Osteoblast (primary cell): ENCODE results near the gene NME7. TPM values are rescaled to one million over a fixed set of nuclear protein-coding genes. Genes with fewer than 3 reads are reported as not detected.
"Not testable (repeated sequence)": the region's sequence is repeated elsewhere in the genome, so short reads cannot be mapped to it uniquely, and the experiment has no call there.

ENCODE experiments used
- DNase-seq: peaks from one replicate; pipeline ENCODE4 v3.0.0; 2011; ENCODE audit warnings: low spot score, mixed read lengths; ENCODE audit not compliant: insufficient read length; ENCODE audit errors: missing footprints
- H2AFZ ChIP-seq: 2 replicates; pipeline ENCODE4 v1.6.0; 2011; ENCODE audit warnings: mild to moderate bottlenecking, low read length
- H3K27ac ChIP-seq: 2 replicates; pipeline ENCODE4 v1.5.1; 2011; ENCODE audit warnings: mild to moderate bottlenecking, low read depth, low read length, moderate library complexity
- H3K27me3 ChIP-seq: 2 replicates; pipeline ENCODE4 v1.6.0; 2012; ENCODE audit warnings: mild to moderate bottlenecking, control low read depth, inconsistent platforms, low read length, moderate library complexity; ENCODE audit not compliant: insufficient read depth
- H3K36me3 ChIP-seq: 2 replicates; pipeline ENCODE4 v1.5.1; 2011; ENCODE audit warnings: mild to moderate bottlenecking, low read length, control low read depth, moderate library complexity; ENCODE audit not compliant: insufficient read depth
- H3K4me1 ChIP-seq: 2 replicates; pipeline ENCODE4 v1.5.1; 2011; ENCODE audit warnings: mild to moderate bottlenecking, low read length, control low read depth, moderate library complexity; ENCODE audit not compliant: insufficient read depth
- H3K4me2 ChIP-seq: 2 replicates; pipeline ENCODE4 v1.6.0; 2011; ENCODE audit warnings: mild to moderate bottlenecking, low read length; ENCODE audit not compliant: insufficient read depth
- H3K4me3 ChIP-seq: fragments of 200-600 bp; sonication (generic); 3 replicates; pipeline ENCODE4 v1.5.1; 2012; ENCODE audit warnings: mild to moderate bottlenecking, low read length, inconsistent platforms; ENCODE audit not compliant: insufficient read depth
- H3K79me2 ChIP-seq: 2 replicates; pipeline ENCODE4 v1.6.0; 2012; ENCODE audit warnings: mild to moderate bottlenecking, low read length, control low read depth, inconsistent platforms; ENCODE audit not compliant: insufficient read depth
- H3K9me3 ChIP-seq: 2 replicates; pipeline ENCODE4 v1.5.1; 2011; ENCODE audit warnings: low read depth, low read length, control low read depth
- H4K20me1 ChIP-seq: 2 replicates; pipeline ENCODE4 v1.6.0; 2012; ENCODE audit warnings: mild to moderate bottlenecking, low read length, control low read depth; ENCODE audit not compliant: insufficient read depth
- total RNA-seq: library from RNA; depleted of rRNA; stranded (reverse); fragments of >200 nt; gene quantifications from 2 replicates; pipeline ENCODE4 v1.2.3, GENCODE V29; 2012
- TF ChIP-seq, protein P1 (sequence below): IDR thresholded peaks from 2 replicates; pipeline ENCODE4 v1.5.1; 2011; ENCODE audit warnings: mild to moderate bottlenecking, low read depth, low read length, moderate library complexity; ENCODE audit errors: extremely low read depth

Gene NME7
- total RNA-seq, 1 donor, result 31.5 TPM

DNA sequence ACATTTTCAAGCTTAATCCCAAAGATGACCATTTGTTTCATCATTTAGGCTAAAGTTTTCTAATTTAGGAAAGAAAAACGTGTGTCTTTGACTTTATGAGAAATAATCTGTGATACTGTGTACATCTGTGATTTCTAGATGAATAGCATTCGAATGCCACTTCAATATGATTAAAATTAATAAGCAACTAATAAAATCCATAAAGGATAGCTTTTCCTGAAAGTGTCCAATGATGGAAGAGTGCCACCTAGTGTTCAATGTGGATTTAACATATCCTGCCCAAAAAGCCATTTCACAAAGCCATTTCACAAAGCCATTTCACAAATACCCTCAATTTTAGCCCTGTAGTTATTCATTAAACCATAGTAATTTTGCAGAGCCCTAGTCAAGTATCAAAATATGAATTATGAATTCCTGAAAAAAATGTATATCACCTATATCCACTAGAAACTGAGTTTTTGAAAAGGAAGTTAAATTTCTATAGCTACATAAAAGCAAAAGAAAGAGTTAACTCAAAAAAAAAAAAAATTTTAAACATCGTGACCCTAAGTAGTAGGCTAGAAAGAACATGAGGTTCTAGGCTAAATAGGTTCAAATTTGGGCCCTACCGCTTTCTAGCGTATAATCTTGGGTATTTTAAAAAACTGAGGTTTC lies 19.1 kb downstream of the NME7 start:
- TF ChIP-seq, protein P1, sequence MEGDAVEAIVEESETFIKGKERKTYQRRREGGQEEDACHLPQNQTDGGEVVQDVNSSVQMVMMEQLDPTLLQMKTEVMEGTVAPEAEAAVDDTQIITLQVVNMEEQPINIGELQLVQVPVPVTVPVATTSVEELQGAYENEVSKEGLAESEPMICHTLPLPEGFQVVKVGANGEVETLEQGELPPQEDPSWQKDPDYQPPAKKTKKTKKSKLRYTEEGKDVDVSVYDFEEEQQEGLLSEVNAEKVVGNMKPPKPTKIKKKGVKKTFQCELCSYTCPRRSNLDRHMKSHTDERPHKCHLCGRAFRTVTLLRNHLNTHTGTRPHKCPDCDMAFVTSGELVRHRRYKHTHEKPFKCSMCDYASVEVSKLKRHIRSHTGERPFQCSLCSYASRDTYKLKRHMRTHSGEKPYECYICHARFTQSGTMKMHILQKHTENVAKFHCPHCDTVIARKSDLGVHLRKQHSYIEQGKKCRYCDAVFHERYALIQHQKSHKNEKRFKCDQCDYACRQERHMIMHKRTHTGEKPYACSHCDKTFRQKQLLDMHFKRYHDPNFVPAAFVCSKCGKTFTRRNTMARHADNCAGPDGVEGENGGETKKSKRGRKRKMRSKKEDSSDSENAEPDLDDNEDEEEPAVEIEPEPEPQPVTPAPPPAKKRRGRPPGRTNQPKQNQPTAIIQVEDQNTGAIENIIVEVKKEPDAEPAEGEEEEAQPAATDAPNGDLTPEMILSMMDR, result peak; percentile 77
- no peak for DNase-seq
- no peaks in the 10 kb centered on the region for H3K9me3 ChIP-seq

DNA sequence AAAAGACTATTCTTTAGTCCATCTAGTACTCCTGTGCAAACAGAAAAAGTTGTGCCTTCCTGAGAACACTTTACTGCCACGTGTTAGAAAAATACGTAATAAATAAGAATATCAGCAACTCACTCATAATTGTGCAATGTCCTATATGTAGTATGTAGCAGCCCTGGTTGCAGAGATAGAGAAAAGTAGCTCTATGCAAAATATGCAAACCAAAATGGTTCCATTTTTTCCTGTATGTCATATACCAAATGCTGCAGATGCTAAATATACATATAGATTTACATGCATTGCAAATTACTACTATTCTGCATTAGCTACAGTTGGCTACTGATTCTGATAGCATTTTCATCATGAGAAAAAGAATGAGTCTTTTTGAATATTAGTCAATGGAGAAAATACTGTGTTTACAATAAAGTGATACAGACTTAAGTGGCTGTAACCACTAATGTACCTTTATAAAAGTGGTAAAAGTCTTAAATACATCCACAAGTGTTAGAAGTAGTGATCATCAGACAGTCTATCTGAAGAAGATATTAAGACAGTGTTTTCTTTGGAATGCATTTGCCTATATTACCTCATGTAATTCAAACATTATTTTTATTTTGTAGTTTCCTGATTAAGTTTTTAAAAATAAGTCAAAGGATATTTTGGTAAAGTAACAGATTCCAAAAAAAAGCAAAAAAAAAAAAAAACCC lies 19.8 kb downstream of the NME7 start:
- no peak overlapping the region for H2AFZ ChIP-seq
- H3K27me3 ChIP-seq, result no peaks in the 10 kb centered on the region
- no peak overlapping the region for H3K27ac ChIP-seq
- H3K9me3 ChIP-seq, result no peaks in the 10 kb centered on the region
- TF ChIP-seq, protein P1, result no peak
- no peak overlapping the region for H3K4me2 ChIP-seq
- H3K4me3 ChIP-seq, result no peak overlapping the region
- H3K4me1 ChIP-seq, result no peaks in the 10 kb centered on the region
- no peaks in the 10 kb centered on the region for H3K36me3 ChIP-seq
- H4K20me1 ChIP-seq, result no peaks in the 10 kb centered on the region
- DNase-seq, result no peak
- peaks cover 3% of the 10 kb centered on the region for H3K79me2 ChIP-seq

More for the DNA sequence above, 19.1 kb downstream of the NME7 start:
- no peak overlapping the region for H3K27ac ChIP-seq
- H3K36me3 ChIP-seq, result no peaks in the 10 kb centered on the region
- H4K20me1 ChIP-seq, result no peaks in the 10 kb centered on the region
- H3K27me3 ChIP-seq, result no peaks in the 10 kb centered on the region
- no peaks in the 10 kb centered on the region for H3K4me1 ChIP-seq
- H2AFZ ChIP-seq, result no peak overlapping the region
- no peak overlapping the region for H3K4me3 ChIP-seq
- H3K79me2 ChIP-seq, result peaks cover 3% of the 10 kb centered on the region
- H3K4me2 ChIP-seq, result no peak overlapping the region

DNA sequence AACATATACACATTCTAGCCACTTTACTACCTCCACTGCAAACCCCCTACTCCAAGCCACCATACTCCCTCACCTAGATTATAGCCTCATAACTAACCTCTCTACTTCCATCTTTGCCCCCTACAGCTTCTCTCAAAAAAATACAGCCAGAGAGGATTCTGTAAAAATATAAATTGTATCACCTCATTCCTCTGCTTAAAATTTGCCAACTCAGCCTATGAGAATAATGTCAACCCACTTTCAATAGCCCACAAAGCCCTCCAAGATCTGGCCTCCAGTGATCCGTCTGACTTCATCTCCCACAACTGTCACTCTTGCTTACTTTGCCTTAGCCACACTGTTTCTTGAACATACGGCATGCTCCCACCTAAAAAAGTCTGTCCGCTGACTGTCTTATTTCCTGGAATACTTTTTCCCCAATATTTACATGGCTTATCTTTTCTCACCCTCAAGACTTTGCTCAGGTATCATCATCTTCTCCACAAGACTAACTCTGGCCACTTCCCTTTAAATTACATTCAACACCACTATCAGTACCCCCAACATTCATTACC lies 21.5 kb downstream of the NME7 start:
- H4K20me1 ChIP-seq, result no peaks in the 10 kb centered on the region
- TF ChIP-seq, protein P1, result no peak
- H2AFZ ChIP-seq, result no peak overlapping the region
- no peak overlapping the region for H3K4me2 ChIP-seq
- no peak overlapping the region for H3K4me3 ChIP-seq
- H3K4me1 ChIP-seq, result no peaks in the 10 kb centered on the region
- H3K9me3 ChIP-seq, result no peaks in the 10 kb centered on the region
- no peaks in the 10 kb centered on the region for H3K27me3 ChIP-seq
- DNase-seq, result no peak
- no peak overlapping the region for H3K27ac ChIP-seq
- H3K79me2 ChIP-seq, result peaks cover 3% of the 10 kb centered on the region
- no peaks in the 10 kb centered on the region for H3K36me3 ChIP-seq

DNA sequence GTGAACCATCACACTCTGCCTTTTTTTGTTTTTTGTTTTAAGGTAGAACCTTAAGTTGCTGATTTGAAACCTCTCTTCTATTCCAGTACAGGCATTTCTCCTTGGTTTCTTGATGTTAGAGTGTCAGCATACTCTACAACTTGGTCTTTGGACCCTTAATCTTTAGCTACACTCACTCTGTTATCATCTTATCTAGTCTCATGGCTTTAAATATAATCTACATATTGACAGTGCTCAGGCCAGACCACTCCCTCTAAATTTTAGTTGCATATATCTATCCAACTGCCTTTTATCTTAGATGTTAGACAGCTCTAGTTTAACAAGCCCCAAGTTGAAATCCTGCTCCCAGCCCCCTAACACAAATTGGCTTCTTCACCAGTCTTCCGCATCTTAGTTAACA lies 22.1 kb downstream of the NME7 start:
- DNase-seq, result no peak
- no peak overlapping the region for H3K27ac ChIP-seq
- TF ChIP-seq, protein P1, result no peak

DNA sequence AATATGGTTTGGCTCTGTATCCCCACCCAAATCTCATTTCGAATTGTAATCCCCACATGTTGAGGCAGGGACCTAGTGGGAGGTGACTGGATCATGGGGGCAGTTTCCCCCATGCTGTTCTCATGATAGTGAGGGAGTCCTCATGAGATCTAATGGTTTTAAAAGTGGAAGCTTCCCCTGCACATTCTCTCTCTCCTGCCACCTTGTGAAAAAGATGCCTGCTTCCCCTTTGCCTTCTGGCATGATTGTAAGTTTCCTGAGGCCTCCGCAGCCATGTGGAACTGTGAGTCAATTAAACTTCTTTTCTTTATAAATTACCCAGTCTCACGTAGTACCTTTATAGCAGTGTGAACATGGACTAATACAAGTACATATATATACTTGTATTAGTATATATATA lies 25.5 kb downstream of the NME7 start:
- not testable (repeated sequence) for H3K4me1 ChIP-seq, H3K27me3 ChIP-seq, H3K79me2 ChIP-seq, DNase-seq, H4K20me1 ChIP-seq, H2AFZ ChIP-seq, H3K36me3 ChIP-seq, H3K27ac ChIP-seq, H3K4me3 ChIP-seq, H3K4me2 ChIP-seq, H3K9me3 ChIP-seq

More for the DNA sequence above, 22.1 kb downstream of the NME7 start:
- no peaks in the 10 kb centered on the region for H3K36me3 ChIP-seq
- no peaks in the 10 kb centered on the region for H4K20me1 ChIP-seq
- no peak overlapping the region for H3K4me2 ChIP-seq
- no peaks in the 10 kb centered on the region for H3K4me1 ChIP-seq
- H3K79me2 ChIP-seq, result peaks cover 3% of the 10 kb centered on the region
- no peaks in the 10 kb centered on the region for H3K27me3 ChIP-seq
- H2AFZ ChIP-seq, result no peak overlapping the region
- no peak overlapping the region for H3K4me3 ChIP-seq
- H3K9me3 ChIP-seq, result no peaks in the 10 kb centered on the region
